HepG2 (cell line): ENCODE results near the gene DOLK.

ENCODE experiments used
- NFRKB ChIP-seq: fragments of 450-650 bp; IDR thresholded peaks from 2 replicates; pipeline ENCODE4 v1.6.1; 2017
- RELA ChIP-seq: sonication (generic); formaldehyde crosslinking; IDR thresholded peaks from 2 replicates; pipeline ENCODE4 v1.4.0; 2020; ENCODE audit warnings: missing genetic modification reagents

- TF ChIP-seq NFRKB: no peak
- no peak for TF ChIP-seq RELA (CRISPR knock-in tag)
Observed at GRCh38 chr9:128903079-128903461, 44.3 kb downstream of the DOLK start.
